DND-41 (cell line): ENCODE results near the gene CHP1.

Source experiments
- ATAC-seq: fragments of 200-7000 bp; cut with Tn5 transposase; 3 replicates; pipeline ENCODE4 v1.9.1; 2021; ENCODE audit warnings: low read depth; ENCODE audit not compliant: insufficient read depth
- DNase-seq: peaks from one replicate; pipeline ENCODE4 v3.0.0-alpha.2; 2020
- H2AFZ ChIP-seq: 2 replicates; pipeline ENCODE4 v1.6.0; 2012; ENCODE audit warnings: low read depth, low read length
- H3K27ac ChIP-seq: 2 replicates; pipeline ENCODE4 v1.5.1; 2012; ENCODE audit warnings: low read length, inconsistent platforms
- H3K27me3 ChIP-seq: fragments of 200-600 bp; sonication (generic); 2 replicates; pipeline ENCODE4 v1.6.0; 2012; ENCODE audit warnings: low read length, mild to moderate bottlenecking, inconsistent platforms; ENCODE audit not compliant: insufficient read depth, poor library complexity
- H3K36me3 ChIP-seq: 2 replicates; pipeline ENCODE4 v1.5.1; 2012; ENCODE audit warnings: low read length, inconsistent platforms; ENCODE audit not compliant: insufficient read depth
- H3K4me1 ChIP-seq: 2 replicates; pipeline ENCODE4 v1.5.1; 2012; ENCODE audit warnings: mild to moderate bottlenecking, low read length; ENCODE audit not compliant: insufficient read depth
- H3K4me2 ChIP-seq: 2 replicates; pipeline ENCODE4 v1.6.0; 2012; ENCODE audit warnings: mild to moderate bottlenecking, moderate library complexity, low read length, inconsistent platforms; ENCODE audit not compliant: insufficient read depth
- H3K4me3 ChIP-seq, 2 experiments: fragments of 200-600 bp in 1 of 2; shearing (Covaris generic) in 1 of 2; 2 replicates each; pipeline ENCODE4 v1.5.1; 2012 to 2016; ENCODE audit warnings: inconsistent platforms in 2 of 2, low read length in 2 of 2, mild to moderate bottlenecking in 2 of 2, low read depth in 1 of 2, moderate library complexity in 1 of 2
- H3K79me2 ChIP-seq: 2 replicates; pipeline ENCODE4 v1.6.0; 2012; ENCODE audit warnings: low read length, inconsistent platforms; ENCODE audit not compliant: insufficient read depth
- H3K9ac ChIP-seq: 2 replicates; pipeline ENCODE4 v1.6.0; 2012; ENCODE audit warnings: low read depth, mild to moderate bottlenecking, inconsistent platforms, low read length, moderate library complexity
- H3K9me3 ChIP-seq: 2 replicates; pipeline ENCODE4 v1.5.1; 2012; ENCODE audit warnings: low read length, moderate library complexity, mild to moderate bottlenecking, inconsistent platforms; ENCODE audit not compliant: insufficient read depth, severe bottlenecking
- H4K20me1 ChIP-seq: 2 replicates; pipeline ENCODE4 v1.6.0; 2012; ENCODE audit warnings: low read length; ENCODE audit not compliant: insufficient read depth
- CTCF ChIP-seq: IDR thresholded peaks from 2 replicates; pipeline ENCODE4 v1.5.1; 2012; ENCODE audit warnings: borderline replicate concordance, low read length, moderate library complexity, mild to moderate bottlenecking; ENCODE audit not compliant: poor library complexity, severe bottlenecking; ENCODE audit errors: extremely low read depth
- EZH2 ChIP-seq: IDR thresholded peaks from 3 replicates; pipeline ENCODE4 v1.6.1; 2012; ENCODE audit warnings: borderline replicate concordance, low read depth, mild to moderate bottlenecking, moderate library complexity, low read length, inconsistent platforms; ENCODE audit not compliant: severe bottlenecking

The CHP1 gene

GRCh38 chr15:41323611-41324010 lies 92.5 kb downstream of the CHP1 start:
- Histone ChIP-seq H4K20me1 (no peaks in the 10 kb centered on the region), H3K36me3 (peaks cover 33% of the 10 kb centered on the region), H3K4me1 (no peaks in the 10 kb centered on the region), H3K4me2 (no peak overlapping the region), H3K27me3 (no peaks in the 10 kb centered on the region), H3K9me3 (no peaks in the 10 kb centered on the region), H2AFZ (no peak overlapping the region), H3K4me3 (no peak overlapping the region), H3K27ac (no peak overlapping the region), H3K9ac (no peak overlapping the region), H3K79me2 (peaks cover 17% of the 10 kb centered on the region; the same call in 1 of the 2 replicates)
- ATAC-seq (no peak), DNase-seq (no peak)
- TF ChIP-seq EZH2 (no peak), CTCF (no peak)

- TF ChIP-seq EZH2 (no peak), CTCF (no peak)
- Histone ChIP-seq H3K4me3 (peak overlapping the region; percentile 30 to 84; a peak in 3 of 4 replicates), H3K27me3 (no peaks in the 10 kb centered on the region), H3K36me3 (peaks cover 7% of the 10 kb centered on the region), H3K27ac (peak overlapping the region; percentile 75; the same call in 1 of the 2 replicates), H3K79me2 (peaks cover 56% of the 10 kb centered on the region), H3K9ac (peak overlapping the region; percentile 69), H3K9me3 (no peaks in the 10 kb centered on the region), H3K4me2 (peak overlapping the region; percentile 83), H4K20me1 (peaks cover 1% of the 10 kb centered on the region), H2AFZ (peak overlapping the region; percentile 91), H3K4me1 (peaks cover 27% of the 10 kb centered on the region)
- DNase-seq (no peak), ATAC-seq (no peak)
Observed at GRCh38 chr15:41331281-41331680, 100.2 kb downstream of the CHP1 start.
